ENCODE data around the gene TMEM91.

Gene TMEM91

GRCh38 chr19:41376241-41376997 is at the start of gene TMEM91:
TMEM91 (plus strand) TSS chr19:41376533; CDS start chr19:41378310, 1,777 bp downstream.
- no peaks in the 10 kb centered on the region for H3K9me3 ChIP-seq (ENCODE audit: control insufficient read depth, insufficient read depth, low read depth, low read length)
- no peak within 1 kb of the TSS for H3K27ac ChIP-seq (ENCODE audit: low read depth, low read length)
- H3K9ac ChIP-seq (ENCODE audit: low read length) = peak within 1 kb of the TSS; percentile 26
- no peaks in the 10 kb centered on the region for H3K36me3 ChIP-seq (ENCODE audit: control insufficient read depth, insufficient read depth, low read length)
- H3K4me3 ChIP-seq (ENCODE audit: low read depth, low read length) = peak within 1 kb of the TSS; percentile 69
- 0 out of 2 replicates have a peak, but pooled peaks cover 3% of the 10 kb centered on the region for H3K27me3 ChIP-seq (ENCODE audit: control insufficient read depth, insufficient read depth, low read length)
- H3K4me1 ChIP-seq (ENCODE audit: control insufficient read depth, insufficient read depth, low read length) = peaks cover 2% of the 10 kb centered on the region; the same call in 1 of the 2 replicates

- Histone ChIP-seq H3K4me3 (ENCODE audit: low read depth, low read length) (peak overlapping the region; percentile 36; the same call in 1 of the 2 replicates), H3K27me3 (ENCODE audit: control insufficient read depth, insufficient read depth, low read length) (no peaks in the 10 kb centered on the region), H3K4me1 (ENCODE audit: control insufficient read depth, insufficient read depth, low read length) (peaks cover 64% of the 10 kb centered on the region), H3K9ac (ENCODE audit: low read length) (peak overlapping the region; percentile 76), H3K36me3 (ENCODE audit: control insufficient read depth, insufficient read depth, low read length) (peaks cover 22% of the 10 kb centered on the region), H3K9me3 (ENCODE audit: control insufficient read depth, insufficient read depth, low read depth, low read length) (no peaks in the 10 kb centered on the region), H3K27ac (ENCODE audit: low read depth, low read length) (peak overlapping the region; percentile 58; the same call in 1 of the 2 replicates)
Observed at GRCh38 chr19:41327076-41327575, 49.2 kb upstream of the TMEM91 start.

- peak overlapping the region; percentile 58; the same call in 1 of the 2 replicates for H3K27ac ChIP-seq (ENCODE audit: low read depth, low read length)
- peak overlapping the region; percentile 11; the same call in 1 of the 2 replicates for H3K4me3 ChIP-seq (ENCODE audit: low read depth, low read length)
- H3K4me1 ChIP-seq (ENCODE audit: control insufficient read depth, insufficient read depth, low read length) = peaks cover 62% of the 10 kb centered on the region
- peaks cover 21% of the 10 kb centered on the region for H3K36me3 ChIP-seq (ENCODE audit: control insufficient read depth, insufficient read depth, low read length)
- no peaks in the 10 kb centered on the region for H3K9me3 ChIP-seq (ENCODE audit: control insufficient read depth, insufficient read depth, low read depth, low read length)
- H3K27me3 ChIP-seq (ENCODE audit: control insufficient read depth, insufficient read depth, low read length) = no peaks in the 10 kb centered on the region
- H3K9ac ChIP-seq (ENCODE audit: low read length) = peak overlapping the region; percentile 15
Observed at GRCh38 chr19:41327576-41328156, 48.7 kb upstream of the TMEM91 start.

GRCh38 chr19:41328157-41328841 is 48.0 kb upstream of the TMEM91 start:
- Histone ChIP-seq H3K27ac (ENCODE audit: low read depth, low read length) (no peak overlapping the region), H3K36me3 (ENCODE audit: control insufficient read depth, insufficient read depth, low read length) (peaks cover 18% of the 10 kb centered on the region; the same call in 1 of the 2 replicates), H3K9ac (ENCODE audit: low read length) (peak overlapping the region; percentile 15)

GRCh38 chr19:41328842-41329225 is 47.5 kb upstream of the TMEM91 start:
- Histone ChIP-seq H3K9ac (ENCODE audit: low read length) (no peak overlapping the region), H3K4me1 (ENCODE audit: control insufficient read depth, insufficient read depth, low read length) (peaks cover 54% of the 10 kb centered on the region), H3K9me3 (ENCODE audit: control insufficient read depth, insufficient read depth, low read depth, low read length) (no peaks in the 10 kb centered on the region)

More at GRCh38 chr19:41328157-41328841, 48.0 kb upstream of the TMEM91 start:
- peak overlapping the region; percentile 11; the same call in 1 of the 2 replicates for H3K4me3 ChIP-seq (ENCODE audit: low read depth, low read length)
- H3K27me3 ChIP-seq (ENCODE audit: control insufficient read depth, insufficient read depth, low read length) = no peaks in the 10 kb centered on the region
- no peaks in the 10 kb centered on the region for H3K9me3 ChIP-seq (ENCODE audit: control insufficient read depth, insufficient read depth, low read depth, low read length)
- H3K4me1 ChIP-seq (ENCODE audit: control insufficient read depth, insufficient read depth, low read length) = peaks cover 56% of the 10 kb centered on the region

DNA sequence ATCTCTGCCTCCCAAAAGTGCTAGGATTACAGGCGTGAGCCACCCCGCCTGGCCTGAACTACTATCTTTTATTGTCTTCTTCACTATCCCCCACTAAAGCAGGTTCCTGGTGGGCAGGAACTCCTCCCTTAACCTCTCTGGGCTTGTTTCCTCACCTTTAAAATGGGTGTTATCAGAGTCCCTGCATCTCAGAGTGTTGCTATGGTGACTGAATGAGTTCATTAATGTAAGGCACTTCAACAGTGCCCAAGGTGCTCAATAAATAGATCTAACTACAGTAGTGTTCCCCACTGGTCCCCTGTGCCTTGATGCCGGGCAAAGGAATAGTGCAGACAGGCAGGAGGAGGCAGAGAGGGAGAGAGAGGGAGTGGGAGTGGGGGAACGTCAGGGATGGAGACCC is 45.9 kb upstream of the TMEM91 start:
- Histone ChIP-seq H3K27ac (ENCODE audit: low read depth, low read length) (no peak overlapping the region), H3K4me3 (ENCODE audit: low read depth, low read length) (no peak overlapping the region), H3K27me3 (ENCODE audit: control insufficient read depth, insufficient read depth, low read length) (no peaks in the 10 kb centered on the region), H3K9me3 (ENCODE audit: control insufficient read depth, insufficient read depth, low read depth, low read length) (no peaks in the 10 kb centered on the region), H3K9ac (ENCODE audit: low read length) (no peak overlapping the region), H3K4me1 (ENCODE audit: control insufficient read depth, insufficient read depth, low read length) (peaks cover 45% of the 10 kb centered on the region), H3K36me3 (ENCODE audit: control insufficient read depth, insufficient read depth, low read length) (peaks cover 21% of the 10 kb centered on the region; the same call in 1 of the 2 replicates)

More at GRCh38 chr19:41328842-41329225, 47.5 kb upstream of the TMEM91 start:
- Histone ChIP-seq H3K4me3 (ENCODE audit: low read depth, low read length) (no peak overlapping the region), H3K36me3 (ENCODE audit: control insufficient read depth, insufficient read depth, low read length) (peaks cover 18% of the 10 kb centered on the region; the same call in 1 of the 2 replicates), H3K27ac (ENCODE audit: low read depth, low read length) (no peak overlapping the region), H3K27me3 (ENCODE audit: control insufficient read depth, insufficient read depth, low read length) (no peaks in the 10 kb centered on the region)

DNA sequence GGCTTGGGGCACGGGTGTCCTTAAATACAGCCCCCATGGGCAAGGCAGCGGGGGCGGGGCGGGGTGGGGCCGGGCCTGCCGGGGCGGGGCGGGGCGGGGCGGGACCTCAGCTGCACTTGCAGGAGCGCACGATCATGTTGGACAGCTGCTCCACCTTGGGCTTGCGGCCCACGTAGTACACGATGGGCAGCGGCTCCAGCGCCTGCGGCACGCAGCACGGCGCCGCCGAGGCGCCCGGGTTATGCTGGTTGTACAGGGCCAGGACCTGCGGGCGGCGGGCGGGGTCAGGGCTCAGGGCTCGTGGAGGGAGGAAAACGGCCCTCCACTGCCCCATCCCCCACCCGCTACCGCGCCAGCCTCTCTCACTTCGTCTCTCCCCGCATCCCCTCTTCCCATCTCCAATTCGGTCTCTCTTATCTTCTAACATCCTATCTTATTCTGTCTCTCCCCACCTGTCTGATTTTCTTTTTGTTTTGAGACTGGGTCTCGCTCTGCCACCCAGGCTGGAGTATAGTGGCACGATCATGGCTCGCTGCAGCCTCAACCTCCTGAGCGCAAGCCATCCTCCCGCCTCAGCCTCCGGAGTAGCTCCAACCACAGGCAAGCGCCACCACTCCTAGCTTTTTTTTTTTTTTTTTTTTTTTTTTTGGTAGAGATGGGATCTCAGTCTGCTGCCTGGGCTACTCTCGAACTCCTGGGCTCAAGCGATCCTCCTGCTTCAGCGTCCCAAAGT is 45.2 kb upstream of the TMEM91 start:
- peak overlapping the region; percentile 34; the same call in 1 of the 2 replicates for H3K4me3 ChIP-seq (ENCODE audit: low read depth, low read length)
- no peak overlapping the region for H3K27ac ChIP-seq (ENCODE audit: low read depth, low read length)
- peaks cover 22% of the 10 kb centered on the region; the same call in 1 of the 2 replicates for H3K36me3 ChIP-seq (ENCODE audit: control insufficient read depth, insufficient read depth, low read length)
- peaks cover 38% of the 10 kb centered on the region for H3K4me1 ChIP-seq (ENCODE audit: control insufficient read depth, insufficient read depth, low read length)
- H3K9me3 ChIP-seq (ENCODE audit: control insufficient read depth, insufficient read depth, low read depth, low read length) = no peaks in the 10 kb centered on the region
- H3K27me3 ChIP-seq (ENCODE audit: control insufficient read depth, insufficient read depth, low read length) = no peaks in the 10 kb centered on the region
- H3K9ac ChIP-seq (ENCODE audit: low read length) = no peak overlapping the region

DNA sequence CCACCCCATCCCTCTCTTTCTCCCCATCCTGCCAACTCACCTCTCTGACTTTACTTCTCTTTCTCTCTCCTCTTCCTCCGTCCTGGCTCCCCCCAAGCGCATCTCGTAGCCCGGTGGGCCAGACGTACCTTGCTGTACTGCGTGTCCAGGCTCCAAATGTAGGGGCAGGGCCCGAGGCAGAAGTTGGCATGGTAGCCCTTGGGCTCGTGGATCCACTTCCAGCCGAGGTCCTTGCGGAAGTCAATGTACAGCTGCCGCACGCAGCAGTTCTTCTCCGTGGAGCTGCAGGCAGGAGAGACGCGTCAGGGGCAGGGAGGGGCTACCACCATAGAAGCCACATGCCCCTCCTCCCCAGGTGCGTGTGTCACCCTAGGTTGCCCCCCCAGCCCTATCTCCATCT is 44.3 kb upstream of the TMEM91 start:
- peaks cover 26% of the 10 kb centered on the region; the same call in 1 of the 2 replicates for H3K36me3 ChIP-seq (ENCODE audit: control insufficient read depth, insufficient read depth, low read length)
- peaks cover 30% of the 10 kb centered on the region for H3K4me1 ChIP-seq (ENCODE audit: control insufficient read depth, insufficient read depth, low read length)
- no peaks in the 10 kb centered on the region for H3K27me3 ChIP-seq (ENCODE audit: control insufficient read depth, insufficient read depth, low read length)
- no peaks in the 10 kb centered on the region for H3K9me3 ChIP-seq (ENCODE audit: control insufficient read depth, insufficient read depth, low read depth, low read length)
- no peak overlapping the region for H3K27ac ChIP-seq (ENCODE audit: low read depth, low read length)
- H3K9ac ChIP-seq (ENCODE audit: low read length) = no peak overlapping the region
- H3K4me3 ChIP-seq (ENCODE audit: low read depth, low read length) = no peak overlapping the region

DNA sequence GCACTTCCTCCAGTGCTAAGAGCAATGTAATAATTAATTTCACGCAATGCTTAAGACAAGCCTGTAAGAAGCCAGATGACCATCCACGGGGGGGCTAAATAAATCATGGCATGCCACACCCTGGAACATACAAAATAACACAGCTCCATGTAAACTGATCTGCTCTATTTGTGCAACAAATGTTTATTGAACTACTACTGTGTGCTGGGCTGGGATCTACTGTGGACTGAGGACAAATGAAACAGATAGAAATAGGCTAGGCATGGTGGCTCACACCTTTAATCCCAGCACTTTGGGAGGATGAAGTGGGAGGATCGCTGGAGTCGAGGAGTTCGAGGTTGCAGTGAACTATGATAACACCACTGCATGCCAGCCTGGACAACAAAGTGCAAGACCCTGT is 43.9 kb upstream of the TMEM91 start:
- Histone ChIP-seq H3K4me3 (ENCODE audit: low read depth, low read length) (no peak overlapping the region), H3K4me1 (ENCODE audit: control insufficient read depth, insufficient read depth, low read length) (peaks cover 26% of the 10 kb centered on the region), H3K36me3 (ENCODE audit: control insufficient read depth, insufficient read depth, low read length) (peaks cover 27% of the 10 kb centered on the region; the same call in 1 of the 2 replicates), H3K9ac (ENCODE audit: low read length) (no peak overlapping the region), H3K27me3 (ENCODE audit: control insufficient read depth, insufficient read depth, low read length) (no peaks in the 10 kb centered on the region), H3K27ac (ENCODE audit: low read depth, low read length) (no peak overlapping the region), H3K9me3 (ENCODE audit: control insufficient read depth, insufficient read depth, low read depth, low read length) (no peaks in the 10 kb centered on the region)

DNA sequence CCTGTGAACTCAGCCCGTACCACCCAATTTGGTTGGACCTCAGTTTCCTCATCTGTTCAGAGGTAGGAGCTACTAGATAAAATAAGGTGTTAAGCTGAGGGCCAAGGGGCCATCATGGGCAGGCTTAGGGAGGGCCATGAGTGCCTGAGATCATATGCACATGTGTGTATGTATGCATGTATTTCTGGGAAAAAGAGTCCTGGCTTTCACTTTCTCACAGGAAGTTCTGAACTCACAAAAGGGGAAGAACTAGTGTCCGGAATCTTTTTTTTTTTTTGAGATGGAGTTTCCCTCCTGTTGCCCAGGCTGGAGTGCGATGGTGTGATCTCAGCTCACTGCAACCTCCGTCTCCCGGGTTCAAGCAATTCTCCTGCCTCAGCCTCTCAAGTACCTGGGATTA is 41.5 kb upstream of the TMEM91 start:
- peaks cover 28% of the 10 kb centered on the region; the same call in 1 of the 2 replicates for H3K36me3 ChIP-seq (ENCODE audit: control insufficient read depth, insufficient read depth, low read length)
- H3K9me3 ChIP-seq (ENCODE audit: control insufficient read depth, insufficient read depth, low read depth, low read length) = no peaks in the 10 kb centered on the region
- H3K9ac ChIP-seq (ENCODE audit: low read length) = no peak overlapping the region
- no peaks in the 10 kb centered on the region for H3K27me3 ChIP-seq (ENCODE audit: control insufficient read depth, insufficient read depth, low read length)
- no peak overlapping the region for H3K4me3 ChIP-seq (ENCODE audit: low read depth, low read length)
- H3K4me1 ChIP-seq (ENCODE audit: control insufficient read depth, insufficient read depth, low read length) = peaks cover 10% of the 10 kb centered on the region; the same call in 1 of the 2 replicates
- H3K27ac ChIP-seq (ENCODE audit: low read depth, low read length) = no peak overlapping the region
